HEK293T (cell line): Measurements from ENCODE around the gene SUSD1.

ENCODE experiments used
- CTCF ChIA-PET: fragments of 350-600 bp; formaldehyde crosslinking; extraction: SDS; loops from one replicate; lab custom pipeline; 2021; ENCODE audit warnings: antibody characterized with exemption, inconsistent platforms; lab: Yijun Ruan, JAX
- POLR2A ChIA-PET: fragments of 350-600 bp; formaldehyde crosslinking; extraction: SDS; loops from one replicate; lab custom pipeline; 2020; ENCODE audit warnings: antibody characterized with exemption, inconsistent platforms; lab: Yijun Ruan, JAX
- DNase-seq: peaks from one replicate; pipeline ENCODE4 v3.0.0; 2012; ENCODE audit warnings: mixed read lengths; ENCODE audit errors: extremely low spot score
- ARNT ChIP-seq: fragments of 450-650 bp; IDR thresholded peaks from 2 replicates; pipeline ENCODE4 v1.6.1; 2017; ENCODE audit warnings: mild to moderate bottlenecking
- BHLHE40 ChIP-seq: fragments of 450-650 bp; IDR thresholded peaks from 2 replicates; pipeline ENCODE4 v1.6.1; 2016; ENCODE audit warnings: mild to moderate bottlenecking, moderate library complexity, borderline replicate concordance
- CTBP1 ChIP-seq: fragments of 450-650 bp; IDR thresholded peaks from 2 replicates; pipeline ENCODE4 v1.6.1; 2016; ENCODE audit warnings: borderline replicate concordance
- ELF4 ChIP-seq: fragments of 450-650 bp; IDR thresholded peaks from 2 replicates; pipeline ENCODE4 v1.6.1; 2017; ENCODE audit warnings: antibody characterized with exemption
- FOXA1 ChIP-seq: fragments of 450-650 bp; IDR thresholded peaks from 2 replicates; pipeline ENCODE4 v1.6.1; 2016; ENCODE audit warnings: mild to moderate bottlenecking
- FOXK2 ChIP-seq: fragments of 450-650 bp; IDR thresholded peaks from 2 replicates; pipeline ENCODE4 v1.6.1; 2016; ENCODE audit warnings: mild to moderate bottlenecking
- FOXM1 ChIP-seq: fragments of 450-650 bp; IDR thresholded peaks from 2 replicates; pipeline ENCODE4 v1.6.1; 2017; ENCODE audit warnings: mild to moderate bottlenecking, borderline replicate concordance
- HDGF ChIP-seq: fragments of 450-650 bp; IDR thresholded peaks from 2 replicates; pipeline ENCODE4 v1.6.1; 2017; ENCODE audit warnings: antibody characterized with exemption, borderline replicate concordance
- L3MBTL2 ChIP-seq: fragments of 450-650 bp; conservative IDR thresholded peaks from 2 replicates; pipeline ENCODE4 v1.6.1; 2016; ENCODE audit warnings: mild to moderate bottlenecking
- LEF1 ChIP-seq: fragments of 450-650 bp; IDR thresholded peaks from 2 replicates; pipeline ENCODE4 v1.6.1; 2017; ENCODE audit warnings: mild to moderate bottlenecking, borderline replicate concordance
- NFRKB ChIP-seq: fragments of 450-650 bp; IDR thresholded peaks from 2 replicates; pipeline ENCODE4 v1.6.1; 2016; ENCODE audit warnings: mild to moderate bottlenecking, moderate library complexity
- PKNOX1 ChIP-seq: fragments of 450-650 bp; IDR thresholded peaks from 2 replicates; pipeline ENCODE4 v1.6.1; 2016
- SP1 ChIP-seq: fragments of 450-650 bp; IDR thresholded peaks from 2 replicates; pipeline ENCODE4 v1.6.1; 2017
- SUZ12 ChIP-seq: fragments of 450-650 bp; IDR thresholded peaks from 2 replicates; pipeline ENCODE4 v1.6.1; 2016; ENCODE audit warnings: mild to moderate bottlenecking
- TARDBP ChIP-seq: fragments of 450-650 bp; IDR thresholded peaks from 2 replicates; pipeline ENCODE4 v1.6.1; 2016
- ZNF384 ChIP-seq: fragments of 450-650 bp; IDR thresholded peaks from 2 replicates; pipeline ENCODE4 v1.6.1; 2016

The SUSD1 gene

GRCh38 chr9:111994831-111995458 is 180.2 kb downstream of the SUSD1 start:
- TF ChIP-seq ELF4: no peak
- TF ChIP-seq ARNT: no peak
- no peak for TF ChIP-seq FOXA1
- TF ChIP-seq HDGF: no peak
- TF ChIP-seq TARDBP: no peak
- no peak for TF ChIP-seq NFRKB
- no peak for TF ChIP-seq PKNOX1
- no peak for TF ChIP-seq CTBP1
- TF ChIP-seq BHLHE40: no peak
- no peak for TF ChIP-seq ZNF384
- TF ChIP-seq LEF1: no peak
- TF ChIP-seq L3MBTL2: no peak
- TF ChIP-seq FOXM1: no peak
- no peak for TF ChIP-seq SUZ12
- TF ChIP-seq SP1: no peak
- no peak for TF ChIP-seq FOXK2
- CTCF ChIA-PET: no interaction called here
- POLR2A ChIA-PET: no interaction called here
- no peak for DNase-seq

GRCh38 chr9:111993319-111993718 is 181.8 kb downstream of the SUSD1 start:
- no peak for DNase-seq
- ChIA-PET POLR2A (no interaction called here), CTCF (no interaction called here)
- TF ChIP-seq FOXK2: no peak
- no peak for TF ChIP-seq ARNT
- TF ChIP-seq L3MBTL2: no peak

GRCh38 chr9:111992523-111992922 is 182.6 kb downstream of the SUSD1 start:
- CTCF ChIA-PET: no interaction called here
- POLR2A ChIA-PET: no interaction called here

GRCh38 chr9:111991179-111991578 is 183.9 kb downstream of the SUSD1 start:
- DNase-seq: no peak
- TF ChIP-seq SP1: no peak
- no peak for TF ChIP-seq PKNOX1
- TF ChIP-seq BHLHE40: no peak
- no peak for TF ChIP-seq SUZ12
- no peak for TF ChIP-seq LEF1
- TF ChIP-seq HDGF: no peak
- TF ChIP-seq L3MBTL2: no peak
- TF ChIP-seq TARDBP: no peak
- TF ChIP-seq FOXM1: no peak
- no peak for TF ChIP-seq FOXK2
- no peak for TF ChIP-seq ARNT
- TF ChIP-seq CTBP1: no peak
- ChIA-PET POLR2A (no interaction called here), CTCF (no interaction called here)

More at GRCh38 chr9:111992523-111992922, 182.6 kb downstream of the SUSD1 start:
- TF ChIP-seq L3MBTL2 (no peak), LEF1 (no peak), ZNF384 (no peak)
- DNase-seq: no peak
